NB4 (cell line): ENCODE results near the gene GNA14.

ENCODE experiments used
- DNase-seq: peaks from one replicate; pipeline ENCODE4 v3.0.0; 2010; ENCODE audit warnings: low read depth
- H3K4me3 ChIP-seq: one replicate; pipeline ENCODE4 v1.5.1; 2011; ENCODE audit warnings: mild to moderate bottlenecking, low read depth, low read length, moderate library complexity
- CTCF ChIP-seq: IDR thresholded peaks from one replicate; pipeline ENCODE4 v1.5.1; 2012; ENCODE audit warnings: low read depth, low read length
- MAX ChIP-seq: IDR thresholded peaks from 2 replicates; pipeline ENCODE4 v1.6.1; 2011; ENCODE audit warnings: low read depth, low read length
- MYC ChIP-seq: IDR thresholded peaks from 2 replicates; pipeline ENCODE4 v1.6.1; 2011; ENCODE audit warnings: low read depth, low read length
- POLR2A ChIP-seq: IDR thresholded peaks from 2 replicates; pipeline ENCODE4 v1.6.1; 2011; ENCODE audit warnings: mild to moderate bottlenecking; ENCODE audit not compliant: insufficient read length; ENCODE audit errors: extremely low read depth

The GNA14 gene

GRCh38 chr9:77594963-77595362, 53.2 kb downstream of the GNA14 start:
- no peak overlapping the region for H3K4me3 ChIP-seq
- TF ChIP-seq MAX (no peak), MYC (no peak), CTCF (no peak), POLR2A (no peak)
- DNase-seq = no peak

- H3K4me3 ChIP-seq = no peak overlapping the region
- no peak for DNase-seq
- TF ChIP-seq POLR2A = no peak
- no peak for TF ChIP-seq MAX
- TF ChIP-seq MYC = no peak
- no peak for TF ChIP-seq CTCF
Measured at GRCh38 chr9:77593528-77593927, 54.6 kb downstream of the GNA14 start.

- peak; percentile 9 for DNase-seq
- TF ChIP-seq MAX (no peak), POLR2A (no peak), CTCF (no peak), MYC (no peak)
- no peak overlapping the region for H3K4me3 ChIP-seq
Measured at GRCh38 chr9:77592476-77592875, 55.6 kb downstream of the GNA14 start.

- DNase-seq = peak; percentile 11
- TF ChIP-seq MYC (no peak), CTCF (no peak), POLR2A (no peak), MAX (no peak)
- no peak overlapping the region for H3K4me3 ChIP-seq
Measured at GRCh38 chr9:77589046-77589795, 58.9 kb downstream of the GNA14 start.

GRCh38 chr9:77588271-77588937, 59.7 kb downstream of the GNA14 start:
- TF ChIP-seq CTCF (no peak), MAX (no peak), POLR2A (no peak), MYC (no peak)
- peak; percentile 57 for DNase-seq
- peak overlapping the region; percentile 33 for H3K4me3 ChIP-seq
